HG03139 (cell line): ENCODE measurements around the gene BRD4.
"Not testable (repeated sequence)": the region's sequence is repeated elsewhere in the genome, so short reads cannot be mapped to it uniquely, and the experiment has no call there.

ENCODE experiments used
- ATAC-seq: cut with Tn5 transposase; IDR thresholded peaks from one replicate; pipeline ENCODE4 v1.9.1; 2021; ENCODE audit not compliant: unreplicated experiment

The BRD4 gene

DNA sequence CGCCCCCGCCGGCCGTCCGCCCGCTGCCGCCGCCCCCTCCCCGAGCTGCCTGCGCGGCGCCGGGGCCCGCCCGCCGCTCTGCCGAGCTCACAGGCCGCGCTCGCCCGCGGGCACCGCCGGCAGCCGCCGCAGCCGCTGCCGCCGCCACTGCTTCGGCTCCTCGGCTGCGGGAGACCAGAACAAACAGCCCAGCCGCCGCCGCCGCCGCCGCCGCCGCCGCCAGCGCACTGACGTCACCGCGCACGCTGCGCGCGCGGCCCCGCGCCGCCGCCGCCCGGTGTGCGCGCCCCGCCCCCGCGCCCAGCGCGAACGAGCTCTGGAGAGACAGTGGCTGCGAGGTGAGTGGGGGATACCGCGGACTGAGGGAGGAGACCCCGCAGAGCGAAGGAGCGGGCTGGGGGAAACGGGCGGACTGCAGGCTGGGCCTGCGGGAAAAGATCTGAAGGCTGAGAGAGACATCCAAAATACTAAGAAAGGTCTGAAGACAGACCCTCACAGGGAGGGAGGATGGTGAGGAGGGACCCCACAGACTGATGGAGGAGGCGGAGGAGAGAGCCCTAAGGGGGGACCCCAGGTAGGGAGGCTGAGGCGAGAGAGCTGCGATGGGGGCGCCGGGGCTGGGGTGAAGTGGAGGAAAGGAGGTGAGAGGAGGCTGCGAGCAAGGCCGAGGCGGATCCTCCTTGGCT, at the start of gene BRD4:
BRD4 (minus strand) TSS at position 229 of the 686 bp plus-strand sequence. CDS start 59,440 bp downstream, outside the sequence.
- ATAC-seq: peak; percentile 42

DNA sequence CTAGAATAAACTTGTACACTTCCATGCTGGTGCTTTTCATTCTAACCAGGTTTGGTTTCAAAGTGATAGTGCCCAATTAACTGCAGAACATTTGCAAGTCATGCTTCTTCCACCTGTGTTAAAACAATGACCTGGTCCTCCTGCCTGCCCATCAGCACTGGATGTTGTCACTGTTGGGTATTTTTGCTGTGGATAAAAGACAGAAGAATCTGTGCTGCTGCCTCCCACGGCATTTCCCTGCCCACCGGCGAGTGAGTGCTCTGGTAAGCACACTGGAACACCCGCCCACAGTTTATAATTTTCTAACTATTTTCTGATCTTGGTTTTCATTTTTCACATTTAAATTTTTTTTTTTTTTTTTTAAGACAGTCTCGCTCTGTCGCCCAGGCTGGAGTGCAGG, 49.5 kb upstream of the BRD4 start:
- no peak for ATAC-seq

DNA sequence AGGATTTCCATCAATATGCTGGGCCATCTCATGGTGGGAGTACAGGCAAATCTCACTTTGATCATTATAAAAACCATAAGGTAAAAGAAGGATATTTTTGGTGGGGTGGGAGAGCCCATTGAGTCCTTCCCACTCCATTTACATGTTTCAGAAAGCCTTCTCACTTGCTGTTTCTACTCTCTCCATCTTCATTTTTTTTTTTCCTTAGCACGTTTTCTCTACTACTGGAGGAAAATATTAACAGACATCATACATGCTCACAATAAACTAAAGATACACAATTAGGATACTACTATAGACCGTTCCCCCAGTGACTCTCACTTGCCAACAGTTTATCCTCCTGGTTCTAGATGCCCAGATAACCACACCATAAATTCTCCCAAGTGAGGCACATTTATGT, 49.1 kb upstream of the BRD4 start:
- no peak for ATAC-seq

DNA sequence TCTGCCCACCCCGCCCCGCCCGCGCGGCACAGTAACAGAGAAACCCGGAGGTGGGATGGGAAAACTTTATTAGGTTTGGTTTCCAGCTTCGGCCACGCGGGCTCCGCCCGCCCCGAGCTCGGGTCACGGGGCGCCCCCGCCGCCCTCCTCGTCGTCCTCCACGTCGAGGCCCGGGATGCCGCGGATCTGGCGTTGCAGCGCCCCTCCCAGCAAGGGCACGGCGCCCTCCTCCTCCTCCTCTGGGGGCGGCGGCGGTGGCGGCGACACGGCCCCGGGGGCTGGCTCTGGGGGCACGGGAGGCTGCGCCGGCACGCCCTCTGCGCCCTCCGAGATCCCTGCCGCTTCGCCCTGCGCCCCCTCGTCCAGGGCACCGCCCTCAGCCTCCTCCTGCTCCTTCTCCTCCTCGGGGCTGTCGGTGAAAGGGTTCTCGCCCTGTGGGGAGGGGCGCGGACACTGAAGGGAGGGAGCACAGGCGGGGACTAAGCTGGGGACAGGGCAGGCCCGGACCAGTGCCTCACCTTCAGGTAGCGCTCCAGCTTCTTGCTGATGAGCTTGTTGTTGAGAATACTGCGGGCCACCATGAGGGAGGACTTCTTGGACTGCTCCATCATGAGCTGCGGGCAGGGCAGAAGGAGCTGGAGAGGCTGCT, 47.8 kb upstream of the BRD4 start:
- ATAC-seq: peak; percentile 22

DNA sequence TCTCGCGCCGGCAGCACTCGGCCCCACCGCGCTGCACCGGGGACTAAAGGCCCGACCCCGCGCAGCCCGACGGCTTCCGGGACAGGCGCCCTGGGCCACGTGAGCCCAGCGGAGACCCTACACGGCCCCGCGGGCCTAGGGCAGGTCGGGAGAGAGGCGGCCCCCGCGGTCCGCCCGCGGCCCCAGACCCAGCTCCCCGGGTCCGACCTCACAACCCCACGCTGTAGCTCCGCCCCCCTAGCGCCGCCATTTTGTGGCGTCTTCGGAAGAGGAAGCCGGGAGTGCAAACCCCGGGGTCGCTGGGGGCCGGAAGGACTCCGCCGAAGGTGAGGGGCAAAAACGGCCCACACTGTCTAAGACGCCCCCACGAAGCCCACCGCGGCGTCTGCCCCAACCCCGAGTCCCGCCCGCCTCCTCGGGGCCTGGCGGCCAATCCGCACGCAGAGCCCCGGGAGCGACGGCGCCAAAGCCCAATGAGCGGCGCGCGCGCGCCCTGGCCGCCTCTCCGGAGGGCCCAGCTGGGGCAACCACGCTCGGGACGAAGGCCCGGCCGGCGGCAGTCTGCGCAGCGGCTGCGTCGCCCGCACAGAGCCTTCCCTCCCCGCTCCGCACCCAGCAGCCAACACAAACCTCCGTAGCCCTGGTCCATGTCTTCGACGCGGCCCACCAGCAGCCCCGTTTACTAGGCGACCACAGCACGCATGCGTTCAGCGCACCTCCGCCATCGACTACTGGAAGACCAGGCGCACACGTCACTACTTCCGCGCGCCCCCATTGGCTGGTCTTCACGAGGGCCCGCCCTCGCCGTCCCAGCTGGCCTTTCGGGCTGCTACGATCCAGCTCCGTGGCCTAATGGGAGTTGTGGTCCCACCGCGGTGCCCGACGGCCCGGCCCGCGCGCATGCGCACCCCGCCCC, 47.0 kb upstream of the BRD4 start, which contains the start of gene AKAP8:
AKAP8 (minus strand) TSS at position 705 of the 916 bp plus-strand sequence; CDS start at position 649, 56 bp downstream.
- peak; percentile 75 for ATAC-seq

DNA sequence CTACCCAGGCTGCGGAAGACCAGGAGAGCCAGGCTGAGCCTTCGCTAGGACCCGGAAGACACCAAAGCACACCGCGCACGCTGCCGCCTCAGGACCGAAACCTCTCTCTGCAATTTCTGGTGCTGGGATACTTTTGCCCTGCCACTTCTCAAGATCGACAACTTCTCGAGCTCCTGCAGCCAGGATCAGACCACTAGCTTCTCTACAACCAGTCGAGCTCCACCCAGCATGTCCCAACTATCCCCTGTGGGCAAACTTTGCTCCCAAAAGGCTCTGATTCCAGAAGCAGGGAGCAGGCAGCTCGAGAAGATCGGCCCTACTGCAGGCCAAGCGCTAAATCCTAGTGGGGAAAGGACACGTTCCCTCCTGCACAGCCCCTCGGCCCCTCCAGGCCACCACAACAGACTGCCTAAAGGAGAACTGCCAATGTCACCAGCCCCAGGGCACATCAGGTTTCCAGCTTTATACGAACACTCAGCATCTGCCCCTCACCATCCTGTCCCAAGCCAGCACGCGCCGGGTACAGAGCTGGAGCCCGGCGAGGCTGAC, 46.3 kb upstream of the BRD4 start:
- no peak for ATAC-seq

DNA sequence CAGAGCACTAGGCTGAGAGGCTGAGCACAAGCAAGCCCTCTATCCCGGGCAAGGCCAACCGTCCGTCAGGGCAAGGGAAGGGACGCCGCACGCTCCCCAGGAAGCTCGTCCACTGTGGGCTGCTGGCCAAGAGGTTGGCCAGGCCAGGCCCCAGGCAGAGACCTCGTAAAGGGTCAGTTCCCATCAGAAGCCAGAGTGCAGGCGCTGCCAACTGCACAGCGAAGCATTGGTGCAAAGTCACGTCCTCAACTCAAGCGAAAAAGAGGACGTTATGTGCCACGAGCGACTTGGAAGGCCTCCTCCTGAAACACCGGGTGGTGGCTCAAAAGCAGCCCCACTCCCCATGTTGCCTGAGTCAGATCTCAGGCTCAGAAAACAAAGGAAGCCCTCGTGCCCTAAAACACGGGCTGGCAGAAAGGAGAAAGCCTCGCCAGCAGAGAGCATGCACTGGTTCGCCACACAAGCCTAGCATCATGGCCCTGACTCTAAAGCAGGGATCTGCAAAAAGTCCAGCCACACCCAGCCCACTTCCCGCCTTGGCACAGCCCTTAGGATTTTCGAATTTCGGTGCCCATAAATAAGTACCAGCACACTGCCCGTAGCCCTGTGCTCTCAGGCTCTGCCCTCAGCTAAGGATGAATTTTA, 42.6 kb upstream of the BRD4 start:
- no peak for ATAC-seq

DNA sequence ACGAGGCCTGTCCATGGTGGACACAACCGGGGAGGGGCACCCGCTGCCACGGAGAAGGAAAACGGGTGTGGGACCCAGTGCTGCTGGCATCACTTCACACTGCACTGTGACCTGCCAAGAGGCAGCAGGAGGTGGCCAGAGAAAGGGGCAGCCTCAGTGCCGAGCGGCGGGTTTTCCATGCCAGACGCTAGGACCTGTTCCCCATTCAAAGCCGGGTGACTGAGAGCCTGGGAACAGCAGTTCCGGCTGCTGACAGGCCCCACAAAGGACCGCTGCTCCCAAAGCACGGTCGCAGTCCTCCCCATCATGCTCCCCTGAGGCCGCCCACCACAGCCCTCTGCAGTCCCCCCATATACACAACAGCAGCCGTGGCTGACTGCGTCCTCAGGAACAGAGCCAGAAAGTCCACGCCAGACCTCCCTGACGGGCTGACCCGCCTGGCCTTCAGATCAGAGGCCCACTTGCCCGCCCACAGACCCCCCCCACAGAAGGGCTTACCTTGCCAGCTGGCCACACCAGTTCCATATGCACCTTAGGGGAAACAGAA, 41.8 kb upstream of the BRD4 start:
- ATAC-seq: no peak

DNA sequence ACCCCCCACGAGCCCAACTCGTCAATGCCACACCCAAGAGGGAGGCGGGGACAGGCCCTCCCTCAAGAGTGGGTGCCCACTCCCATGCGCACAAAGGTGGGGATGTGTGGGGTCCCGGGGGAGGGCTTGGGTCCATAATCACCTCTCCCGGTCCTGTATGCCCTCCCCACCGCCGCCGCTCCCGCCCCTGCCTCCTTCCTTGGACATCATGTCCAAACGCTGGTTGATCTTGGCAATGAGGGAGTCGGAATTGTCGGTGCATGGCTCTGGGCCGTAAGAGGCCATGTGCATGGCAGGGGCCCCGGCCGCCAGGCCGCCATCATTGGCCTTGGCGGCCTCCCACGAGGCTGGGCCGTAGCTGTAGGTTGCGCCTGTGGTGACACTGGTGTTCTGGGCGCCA, 41.3 kb upstream of the BRD4 start:
- ATAC-seq: no peak

DNA sequence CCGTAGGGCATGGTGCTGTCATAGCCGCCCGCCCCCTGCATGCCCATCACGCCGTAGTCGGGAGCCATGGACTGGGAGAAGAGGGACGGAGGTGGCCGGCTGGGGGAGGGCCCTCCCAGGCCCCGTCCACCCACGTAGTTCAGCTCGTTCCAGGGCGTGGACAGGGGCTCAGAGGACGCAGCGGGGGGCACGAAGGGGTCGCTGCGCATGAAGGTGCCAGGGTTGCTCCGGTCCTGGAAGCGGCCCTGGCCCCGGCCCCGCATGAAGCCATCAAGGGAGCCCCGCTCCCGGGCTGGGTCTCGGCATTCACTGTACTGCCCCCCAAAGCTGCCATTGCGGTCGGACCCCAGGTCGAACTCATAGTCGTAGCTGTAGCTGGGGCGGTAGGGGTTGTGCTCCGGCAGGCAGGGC, 40.6 kb upstream of the BRD4 start:
- no peak for ATAC-seq

DNA sequence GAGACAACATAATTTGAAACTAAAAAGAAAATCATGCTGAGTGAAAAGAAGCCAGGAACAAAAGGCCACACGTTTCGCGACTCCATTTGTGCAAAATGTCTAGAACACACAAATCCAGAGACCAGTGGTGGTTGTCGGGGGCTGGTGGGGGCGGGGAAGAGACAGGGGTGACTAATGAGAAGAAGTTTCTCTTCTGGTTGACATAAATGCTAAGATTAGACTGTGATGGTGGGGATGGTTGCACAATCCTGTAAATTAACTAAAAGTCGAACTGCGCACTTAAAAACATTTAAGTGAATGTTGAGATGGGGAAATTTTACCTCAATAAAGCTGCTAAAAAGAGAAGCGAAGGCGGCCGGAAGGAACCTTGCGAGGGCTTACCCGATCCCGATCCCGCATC, 40.1 kb upstream of the BRD4 start:
- ATAC-seq: no peak

DNA sequence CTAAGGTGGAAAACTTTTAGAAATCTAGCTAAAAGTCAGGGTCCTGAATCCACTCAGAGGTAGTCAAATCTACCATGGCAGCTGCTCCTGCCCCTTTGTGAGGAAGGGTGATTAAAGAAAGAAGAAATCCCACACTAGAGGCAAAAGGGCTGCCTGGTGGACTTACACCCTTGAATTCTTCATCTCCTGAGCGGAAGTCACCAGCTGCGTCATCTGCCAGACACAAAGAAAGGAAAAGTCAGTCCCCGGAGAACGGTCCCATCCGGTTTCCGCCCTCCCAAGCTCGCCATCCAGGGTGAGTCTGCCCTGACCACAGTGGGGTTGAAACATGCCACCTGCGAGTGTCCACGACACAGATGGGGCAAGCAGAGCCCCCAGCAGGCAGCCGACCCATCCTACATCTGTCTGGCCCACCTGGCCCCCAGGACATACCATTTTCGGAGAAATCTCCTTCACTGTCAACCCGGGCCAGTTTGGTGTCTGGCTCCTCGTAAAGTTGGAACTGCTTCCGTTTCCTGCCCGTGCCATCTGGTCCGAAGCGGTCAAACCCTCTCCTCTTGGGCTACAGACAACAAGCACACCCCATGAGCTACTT, 39.5 kb upstream of the BRD4 start:
- no peak for ATAC-seq

DNA sequence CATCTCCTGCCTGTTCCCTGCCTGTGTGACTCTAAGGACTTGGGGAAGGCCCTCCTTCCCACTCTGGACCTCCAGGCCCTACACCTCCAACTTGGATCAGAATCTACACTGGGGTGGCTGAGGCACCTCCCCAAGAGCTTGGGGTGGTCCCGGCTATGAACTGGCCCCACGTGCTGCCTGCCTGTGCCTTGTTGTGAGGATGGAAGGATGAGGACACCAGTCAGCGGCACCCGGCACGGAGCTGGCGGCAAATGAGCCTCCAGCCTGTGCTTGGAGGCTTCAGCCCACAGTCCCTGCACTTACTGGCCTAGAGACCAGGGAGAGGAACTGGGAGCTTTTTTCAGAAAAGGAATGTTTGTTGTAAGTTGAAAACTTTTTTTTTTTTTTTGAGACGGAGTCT, 38.8 kb upstream of the BRD4 start:
- ATAC-seq: no peak

DNA sequence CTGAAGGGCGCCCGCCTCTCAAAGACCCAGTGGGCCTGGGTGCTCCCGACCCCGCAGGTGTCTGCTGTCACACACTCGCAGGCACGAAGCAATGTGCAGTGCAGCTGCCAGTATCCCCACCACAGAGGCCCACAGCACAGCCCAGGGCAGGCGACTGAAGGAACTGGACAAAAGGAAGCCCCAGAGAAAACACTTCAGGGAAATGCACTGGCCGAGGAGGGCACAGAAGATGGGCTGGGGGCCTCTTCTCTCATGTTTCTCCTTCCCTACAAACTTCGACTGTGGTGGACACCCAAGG, 37.2 kb upstream of the BRD4 start:
- ATAC-seq: no peak

DNA sequence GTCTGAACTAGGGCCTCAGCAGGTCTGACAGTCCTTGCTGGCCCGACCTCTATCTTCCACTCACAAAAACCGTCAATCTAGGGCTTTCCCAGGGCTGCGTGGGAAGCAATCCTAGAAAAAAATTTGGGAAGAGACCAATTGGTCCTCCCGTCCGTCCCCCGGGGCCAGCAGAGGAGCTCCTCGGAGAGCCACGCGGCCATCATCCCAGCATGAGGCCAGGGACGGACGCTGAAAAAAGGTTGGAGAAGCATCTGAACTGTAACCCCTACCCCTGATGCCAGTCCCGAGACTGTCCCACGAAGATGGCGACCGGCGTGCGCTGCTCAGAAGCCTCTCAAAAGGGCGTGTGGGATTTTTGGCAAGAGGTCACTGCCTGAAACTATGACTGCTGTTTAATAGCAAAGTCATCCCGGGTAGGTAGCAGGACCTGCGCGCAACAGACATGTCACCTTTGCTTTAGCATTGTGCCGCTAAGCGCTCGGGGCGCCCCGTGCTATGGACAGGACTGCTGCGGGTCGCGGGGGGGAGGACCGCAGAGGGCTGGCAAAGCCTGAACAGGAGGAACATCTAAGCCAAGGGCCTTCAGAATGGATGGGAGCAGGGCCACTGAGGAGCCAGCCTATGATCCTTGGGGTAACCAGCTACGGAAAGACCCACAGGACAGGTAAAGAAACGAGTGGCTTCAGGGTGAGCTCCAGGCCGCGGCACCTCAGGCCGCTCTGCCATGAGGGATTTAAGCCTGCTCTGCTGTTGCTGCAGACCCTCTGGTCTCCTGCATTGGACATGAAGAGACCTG, 36.7 kb upstream of the BRD4 start:
- ATAC-seq: no peak

DNA sequence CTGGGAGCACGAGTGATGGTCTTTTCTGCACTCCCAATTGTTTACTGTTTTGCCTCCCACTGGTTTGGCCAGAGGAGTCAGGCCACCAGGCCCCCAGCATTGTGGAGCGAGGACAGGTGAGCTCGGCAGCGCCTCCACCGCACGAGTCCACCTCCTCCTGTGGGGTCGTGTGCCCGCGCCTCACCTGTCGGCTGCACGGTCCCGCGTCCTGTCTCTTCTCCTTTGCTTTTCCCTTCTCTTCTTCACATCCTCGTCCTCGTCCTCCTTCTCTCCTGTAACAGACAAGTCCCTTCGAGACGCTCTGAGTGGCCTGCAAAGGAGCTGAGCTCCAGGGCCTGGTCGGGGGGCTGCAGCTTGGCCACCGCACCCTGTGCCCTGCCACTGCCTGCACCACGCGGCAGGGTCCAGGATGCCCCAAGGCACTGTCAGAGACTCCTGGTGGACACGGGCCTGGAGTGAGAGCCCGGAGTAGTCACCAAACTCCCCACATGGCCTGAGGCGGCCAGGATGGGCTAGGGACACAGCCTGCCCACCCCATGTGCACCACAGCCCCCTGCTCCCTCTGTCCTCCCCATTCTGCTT, 35.8 kb upstream of the BRD4 start:
- ATAC-seq: no peak

DNA sequence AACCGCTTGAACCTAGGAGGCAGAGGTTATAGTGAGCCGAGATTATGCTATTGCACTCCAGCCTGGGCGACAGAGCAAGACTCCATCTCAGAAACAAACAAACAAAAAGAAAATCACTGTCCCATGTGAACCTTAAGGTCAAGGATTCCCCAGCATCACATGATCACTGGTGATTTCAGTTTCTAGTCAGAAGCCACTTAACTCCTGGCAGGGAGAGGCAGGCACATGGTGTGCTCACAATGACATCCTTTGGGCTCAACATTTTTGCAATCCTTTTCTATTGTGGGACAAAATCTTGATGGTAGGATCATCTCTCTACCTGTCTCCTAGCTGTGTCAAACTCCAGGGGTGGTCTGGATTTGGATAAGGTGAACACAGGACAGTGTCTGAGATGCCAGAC, 35.1 kb upstream of the BRD4 start:
- no peak for ATAC-seq

DNA sequence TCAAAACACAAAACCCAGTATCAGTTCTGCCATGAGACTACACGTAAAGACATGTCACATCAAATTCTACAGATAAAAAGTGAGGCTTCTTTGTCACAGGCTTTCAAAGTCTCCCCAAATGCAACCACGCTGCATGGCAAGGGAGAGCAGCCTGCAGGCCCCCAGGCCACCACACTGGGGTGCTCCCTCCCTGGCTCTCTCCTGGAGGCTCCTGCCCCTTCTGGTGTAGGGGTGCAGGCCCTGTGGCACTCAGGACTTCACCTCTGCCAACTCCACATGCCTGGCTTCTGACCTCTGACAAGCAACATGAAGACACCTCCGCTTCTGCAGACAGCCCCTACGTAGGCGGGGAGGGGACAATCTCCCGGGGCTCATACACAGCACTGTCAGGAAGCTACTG, 32.9 kb upstream of the BRD4 start:
- no peak for ATAC-seq

DNA sequence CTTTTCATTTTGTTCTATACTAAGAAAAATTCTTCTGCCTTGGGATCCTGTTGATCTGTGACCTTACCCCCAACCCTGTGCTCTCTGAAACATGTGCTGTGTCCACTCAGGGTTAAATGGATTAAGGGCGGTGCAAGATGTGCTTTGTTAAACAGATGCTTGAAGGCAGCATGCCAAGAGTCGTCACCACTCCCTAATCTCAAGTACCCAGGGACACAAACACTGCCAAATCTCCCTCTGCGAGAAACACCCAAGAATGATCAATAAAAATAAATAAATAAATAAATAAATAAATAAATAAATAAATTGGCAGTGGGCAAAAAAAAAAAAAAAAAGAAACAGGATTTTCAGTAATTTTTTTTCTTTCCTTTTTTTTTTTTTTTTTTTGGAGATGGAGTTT, 31.5 kb upstream of the BRD4 start:
- ATAC-seq: not testable (repeated sequence)
